ENCODE measurements around the gene LGALS3BP.
"Not testable (repeated sequence)": the region's sequence is repeated elsewhere in the genome, so short reads cannot be mapped to it uniquely, and the experiment has no call there.

LGALS3BP gene

GRCh38 chr17:79023886-79024771, 44.4 kb upstream of the LGALS3BP start, which contains the start of gene C1QTNF1:
Gene C1QTNF1 (plus strand): TSS chr17:79024169. CDS start chr17:79043969, 19,800 bp downstream.
- no peak within 1 kb of the TSS; the same call in 1 of the 2 replicates for H3K4me3 ChIP-seq (replicated peaks; ENCODE audit: insufficient read depth, low read length)

GRCh38 chr17:79023180-79023705, 43.5 kb upstream of the LGALS3BP start:
- DNase-seq (ENCODE audit: low read depth in 1 of 2, low spot score in 1 of 2) = no peak
- Histone ChIP-seq H3K4me3 (replicated peaks; ENCODE audit: insufficient read depth, low read length) (no peak overlapping the region), H3K27ac (replicated peaks) (no peak overlapping the region), H3K27me3 (ENCODE audit: insufficient read depth, poor library complexity, severe bottlenecking) (peaks cover 69% of the 10 kb centered on the region)
- TF ChIP-seq CTCF (IDR thresholded peaks at IDR 0.05; ENCODE audit: insufficient read depth, low read length) (no peak), SPI1 (IDR thresholded peaks at IDR 0.05; ENCODE audit: borderline replicate concordance, low read depth) (no peak), POLR2AphosphoS5 (IDR thresholded peaks at IDR 0.05; ENCODE audit: low read depth) (no peak), GABPA (IDR thresholded peaks at IDR 0.05; ENCODE audit: low read depth) (no peak)
- TF ChIP-seq, protein P1, sequence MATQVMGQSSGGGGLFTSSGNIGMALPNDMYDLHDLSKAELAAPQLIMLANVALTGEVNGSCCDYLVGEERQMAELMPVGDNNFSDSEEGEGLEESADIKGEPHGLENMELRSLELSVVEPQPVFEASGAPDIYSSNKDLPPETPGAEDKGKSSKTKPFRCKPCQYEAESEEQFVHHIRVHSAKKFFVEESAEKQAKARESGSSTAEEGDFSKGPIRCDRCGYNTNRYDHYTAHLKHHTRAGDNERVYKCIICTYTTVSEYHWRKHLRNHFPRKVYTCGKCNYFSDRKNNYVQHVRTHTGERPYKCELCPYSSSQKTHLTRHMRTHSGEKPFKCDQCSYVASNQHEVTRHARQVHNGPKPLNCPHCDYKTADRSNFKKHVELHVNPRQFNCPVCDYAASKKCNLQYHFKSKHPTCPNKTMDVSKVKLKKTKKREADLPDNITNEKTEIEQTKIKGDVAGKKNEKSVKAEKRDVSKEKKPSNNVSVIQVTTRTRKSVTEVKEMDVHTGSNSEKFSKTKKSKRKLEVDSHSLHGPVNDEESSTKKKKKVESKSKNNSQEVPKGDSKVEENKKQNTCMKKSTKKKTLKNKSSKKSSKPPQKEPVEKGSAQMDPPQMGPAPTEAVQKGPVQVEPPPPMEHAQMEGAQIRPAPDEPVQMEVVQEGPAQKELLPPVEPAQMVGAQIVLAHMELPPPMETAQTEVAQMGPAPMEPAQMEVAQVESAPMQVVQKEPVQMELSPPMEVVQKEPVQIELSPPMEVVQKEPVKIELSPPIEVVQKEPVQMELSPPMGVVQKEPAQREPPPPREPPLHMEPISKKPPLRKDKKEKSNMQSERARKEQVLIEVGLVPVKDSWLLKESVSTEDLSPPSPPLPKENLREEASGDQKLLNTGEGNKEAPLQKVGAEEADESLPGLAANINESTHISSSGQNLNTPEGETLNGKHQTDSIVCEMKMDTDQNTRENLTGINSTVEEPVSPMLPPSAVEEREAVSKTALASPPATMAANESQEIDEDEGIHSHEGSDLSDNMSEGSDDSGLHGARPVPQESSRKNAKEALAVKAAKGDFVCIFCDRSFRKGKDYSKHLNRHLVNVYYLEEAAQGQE (IDR thresholded peaks at IDR 0.05; ENCODE audit: insufficient replicate concordance, low read depth) = no peak

More at GRCh38 chr17:79023886-79024771, 44.4 kb upstream of the LGALS3BP start, which contains the start of gene C1QTNF1:
- DNase-seq (ENCODE audit: low read depth in 1 of 2, low spot score in 1 of 2) = no peak
- Histone ChIP-seq H3K27me3 (ENCODE audit: insufficient read depth, poor library complexity, severe bottlenecking) (peaks cover 75% of the 10 kb centered on the region), H3K27ac (replicated peaks) (no peak within 1 kb of the TSS)
- TF ChIP-seq, protein P1 (IDR thresholded peaks at IDR 0.05; ENCODE audit: insufficient replicate concordance, low read depth) = no peak
- TF ChIP-seq SPI1 (IDR thresholded peaks at IDR 0.05; ENCODE audit: borderline replicate concordance, low read depth) (no peak), POLR2AphosphoS5 (IDR thresholded peaks at IDR 0.05; ENCODE audit: low read depth) (no peak), CTCF (IDR thresholded peaks at IDR 0.05; ENCODE audit: insufficient read depth, low read length) (no peak), GABPA (IDR thresholded peaks at IDR 0.05; ENCODE audit: low read depth) (no peak)

DNA sequence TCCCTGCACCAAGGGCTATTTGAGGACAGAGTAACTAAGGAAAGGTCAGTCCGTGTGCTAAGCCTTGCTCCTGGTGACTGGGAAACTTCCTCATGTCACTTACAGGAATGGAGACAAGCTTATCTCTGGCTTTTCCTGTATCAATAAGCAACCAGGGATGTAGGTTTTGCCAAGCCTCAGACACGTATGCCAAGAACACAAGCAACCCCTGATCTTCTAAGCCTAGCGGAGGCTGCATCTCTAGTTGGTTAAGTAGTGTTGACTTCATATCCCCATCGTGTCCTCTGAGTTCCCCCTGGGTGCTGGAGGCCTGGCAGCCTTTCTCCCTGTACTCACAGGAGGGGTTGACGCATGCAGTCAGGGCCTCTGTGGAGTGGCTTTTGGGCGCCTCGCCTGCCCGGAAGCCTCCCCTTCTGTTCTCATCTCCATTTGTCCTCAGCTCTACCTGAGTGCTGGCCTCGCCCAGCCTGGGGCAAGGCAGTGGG, 42.8 kb upstream of the LGALS3BP start:
- Histone ChIP-seq H3K27ac (replicated peaks) (no peak overlapping the region), H3K4me3 (replicated peaks; ENCODE audit: insufficient read depth, low read length) (no peak overlapping the region), H3K27me3 (ENCODE audit: insufficient read depth, poor library complexity, severe bottlenecking) (peaks cover 62% of the 10 kb centered on the region)
- TF ChIP-seq POLR2AphosphoS5 (IDR thresholded peaks at IDR 0.05; ENCODE audit: low read depth) (no peak), SPI1 (IDR thresholded peaks at IDR 0.05; ENCODE audit: borderline replicate concordance, low read depth) (no peak), GABPA (IDR thresholded peaks at IDR 0.05; ENCODE audit: low read depth) (no peak), CTCF (IDR thresholded peaks at IDR 0.05; ENCODE audit: insufficient read depth, low read length) (no peak)
- TF ChIP-seq, protein P1 (IDR thresholded peaks at IDR 0.05; ENCODE audit: insufficient replicate concordance, low read depth) = no peak
- DNase-seq (ENCODE audit: low read depth in 1 of 2, low spot score in 1 of 2) = no peak

GRCh38 chr17:79021929-79022328, 42.2 kb upstream of the LGALS3BP start:
- not testable (repeated sequence) for DNase-seq (ENCODE audit: low read depth in 1 of 2, low spot score in 1 of 2); H3K4me3 ChIP-seq (replicated peaks; ENCODE audit: insufficient read depth, low read length); H3K27ac ChIP-seq (replicated peaks)
- H3K27me3 ChIP-seq (ENCODE audit: insufficient read depth, poor library complexity, severe bottlenecking) = peaks cover 59% of the 10 kb centered on the region

All from HL-60 (cell line).